GM13976 (cell line): ENCODE results near the gene IQGAP2.
"Not testable (repeated sequence)": the region's sequence is repeated elsewhere in the genome, so short reads cannot be mapped to it uniquely, and the experiment has no call there.

Experiments
- DNase-seq: peaks from one replicate; pipeline ENCODE4 v3.0.0; 2012; ENCODE audit warnings: low spot score
- CTCF ChIP-seq: IDR thresholded peaks from 2 replicates; pipeline ENCODE4 v1.5.1; 2012; ENCODE audit warnings: borderline replicate concordance, mild to moderate bottlenecking; ENCODE audit not compliant: insufficient read depth; ENCODE audit errors: extremely low read depth, missing control alignments, control extremely low read depth
- in situ Hi-C: fragments of 300-500 bp; cut with MboI; formaldehyde crosslinking; loops from one replicate; pipeline ENCODE4 v1.12.0; 2022; ENCODE audit warnings: low sequenced_read_pairs, mixed read lengths, inconsistent platforms; ENCODE audit not compliant: unreplicated experiment

IQGAP2 gene

GRCh38 chr5:76677849-76678472, 274.9 kb downstream of the IQGAP2 start:
- TF ChIP-seq CTCF, result no peak
- in situ Hi-C loops, result no loop called here
- no peak for DNase-seq

GRCh38 chr5:76679231-76679630, 276.1 kb downstream of the IQGAP2 start:
- in situ Hi-C loops, result no loop called here
- no peak for TF ChIP-seq CTCF
- no peak for DNase-seq

GRCh38 chr5:76680826-76681225, 277.7 kb downstream of the IQGAP2 start:
- in situ Hi-C loops, DNase-seq: not testable (repeated sequence)

- in situ Hi-C loops, result no loop called here
- DNase-seq, result no peak
- TF ChIP-seq CTCF, result no peak
Measured at GRCh38 chr5:76681287-76681686, 278.2 kb downstream of the IQGAP2 start.

GRCh38 chr5:76682387-76682786, 279.3 kb downstream of the IQGAP2 start:
- DNase-seq, result no peak
- in situ Hi-C loops, result no loop called here
- no peak for TF ChIP-seq CTCF

- in situ Hi-C loops, result no loop called here
- no peak for TF ChIP-seq CTCF
- no peak for DNase-seq
Measured at GRCh38 chr5:76683816-76684731, 281.0 kb downstream of the IQGAP2 start.
